Panc1 (cell line): ENCODE results near the gene EHD4.

Source experiments
- POLR2AphosphoS5 ChIP-seq: IDR thresholded peaks from 2 replicates; pipeline ENCODE4 v1.6.1; 2012; ENCODE audit warnings: mild to moderate bottlenecking, low read depth, low read length, moderate library complexity
- TCF7L2 ChIP-seq: IDR thresholded peaks from 2 replicates; pipeline ENCODE4 v1.6.1; 2011; ENCODE audit warnings: mild to moderate bottlenecking, low read depth, low read length, inconsistent platforms
- TF ChIP-seq, protein P1 (sequence below): fragments of 450-650 bp; IDR thresholded peaks from 2 replicates; pipeline ENCODE4 v1.5.1; 2017; ENCODE audit warnings: mild to moderate bottlenecking

DNA sequence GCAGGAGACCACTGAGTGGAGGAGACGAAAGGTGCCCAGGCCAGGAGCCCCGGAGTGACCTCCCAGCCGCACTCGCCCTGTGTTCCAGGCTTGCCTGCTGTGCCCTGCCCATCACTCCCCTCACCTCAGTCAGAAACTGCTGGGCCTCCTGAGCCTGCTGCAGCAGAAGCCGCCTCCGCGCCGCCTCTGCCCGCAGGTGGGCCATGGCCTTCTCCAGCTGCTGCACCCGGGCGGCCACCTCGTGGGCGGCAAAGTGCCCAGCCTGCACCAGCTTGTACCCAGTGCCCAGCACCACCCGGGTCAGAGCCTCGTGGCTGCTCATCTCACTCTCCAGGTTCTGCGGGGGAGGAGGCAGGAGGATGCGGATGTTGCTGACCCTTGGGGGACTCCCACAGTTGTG is 116.1 kb downstream of the EHD4 start:
- TF ChIP-seq, protein P1, sequence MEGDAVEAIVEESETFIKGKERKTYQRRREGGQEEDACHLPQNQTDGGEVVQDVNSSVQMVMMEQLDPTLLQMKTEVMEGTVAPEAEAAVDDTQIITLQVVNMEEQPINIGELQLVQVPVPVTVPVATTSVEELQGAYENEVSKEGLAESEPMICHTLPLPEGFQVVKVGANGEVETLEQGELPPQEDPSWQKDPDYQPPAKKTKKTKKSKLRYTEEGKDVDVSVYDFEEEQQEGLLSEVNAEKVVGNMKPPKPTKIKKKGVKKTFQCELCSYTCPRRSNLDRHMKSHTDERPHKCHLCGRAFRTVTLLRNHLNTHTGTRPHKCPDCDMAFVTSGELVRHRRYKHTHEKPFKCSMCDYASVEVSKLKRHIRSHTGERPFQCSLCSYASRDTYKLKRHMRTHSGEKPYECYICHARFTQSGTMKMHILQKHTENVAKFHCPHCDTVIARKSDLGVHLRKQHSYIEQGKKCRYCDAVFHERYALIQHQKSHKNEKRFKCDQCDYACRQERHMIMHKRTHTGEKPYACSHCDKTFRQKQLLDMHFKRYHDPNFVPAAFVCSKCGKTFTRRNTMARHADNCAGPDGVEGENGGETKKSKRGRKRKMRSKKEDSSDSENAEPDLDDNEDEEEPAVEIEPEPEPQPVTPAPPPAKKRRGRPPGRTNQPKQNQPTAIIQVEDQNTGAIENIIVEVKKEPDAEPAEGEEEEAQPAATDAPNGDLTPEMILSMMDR: no peak
- TF ChIP-seq POLR2AphosphoS5 (no peak), TCF7L2 (no peak)
